PFSK-1 (cell line): ENCODE data around the gene PDZD8.

Experiments
- FOXP2 ChIP-seq: optimal IDR thresholded peaks from 2 replicates; pipeline ENCODE3; 2011; ENCODE audit warnings: borderline replicate concordance, control low read depth, inconsistent platforms; ENCODE audit not compliant: insufficient read depth; ENCODE audit errors: extremely low read length, extremely low read depth
- POLR2AphosphoS5 ChIP-seq: IDR thresholded peaks from 2 replicates; pipeline ENCODE4 v1.6.1; 2012; ENCODE audit warnings: low read depth, mild to moderate bottlenecking, control low read depth, low read length, moderate library complexity
- REST ChIP-seq, 2 experiments: IDR thresholded peaks; 2 replicates each; pipeline versions ENCODE4 v1.6.1 to v1.8.0; 2011 to 2012; ENCODE audit warnings: low read depth in 2 of 2, low read length in 2 of 2, control low read depth in 1 of 2, inconsistent platforms in 1 of 2, mild to moderate bottlenecking in 1 of 2, moderate library complexity in 1 of 2; ENCODE audit not compliant: insufficient read depth in 1 of 2
- SIN3A ChIP-seq: IDR thresholded peaks from 2 replicates; pipeline ENCODE4 v1.6.1; 2012; ENCODE audit warnings: mild to moderate bottlenecking, low read length, moderate library complexity, borderline replicate concordance; ENCODE audit not compliant: insufficient read depth
- TAF1 ChIP-seq: IDR thresholded peaks from 2 replicates; pipeline ENCODE4 v1.6.1; 2012; ENCODE audit warnings: low read length, control low read depth, borderline replicate concordance; ENCODE audit not compliant: insufficient read depth

Gene PDZD8

GRCh38 chr10:117419921-117420320 is 44.7 kb upstream of the PDZD8 start:
- TF ChIP-seq TAF1 (no peak), REST (IDR thresholded peaks at IDR 0.05; ENCODE audit: insufficient read depth in 1 of 2, low read depth in 2 of 2, low read length in 2 of 2) (no peak), FOXP2 (no peak), SIN3A (no peak), POLR2AphosphoS5 (no peak)

- no peak for TF ChIP-seq POLR2AphosphoS5
- no peak for TF ChIP-seq SIN3A
- TF ChIP-seq FOXP2 = no peak
- TF ChIP-seq TAF1 = no peak
- TF ChIP-seq REST (IDR thresholded peaks at IDR 0.05; ENCODE audit: insufficient read depth in 1 of 2, low read depth in 2 of 2, low read length in 2 of 2) = no peak
Measured at GRCh38 chr10:117419159-117419558, 43.9 kb upstream of the PDZD8 start.

- TF ChIP-seq TAF1 (no peak), POLR2AphosphoS5 (no peak), FOXP2 (no peak), REST (IDR thresholded peaks at IDR 0.05; ENCODE audit: insufficient read depth in 1 of 2, low read depth in 2 of 2, low read length in 2 of 2) (no peak), SIN3A (no peak)
Measured at GRCh38 chr10:117418121-117418520, 42.9 kb upstream of the PDZD8 start.

GRCh38 chr10:117417196-117417595 is 42.0 kb upstream of the PDZD8 start:
- no peak for TF ChIP-seq TAF1
- no peak for TF ChIP-seq SIN3A
- no peak for TF ChIP-seq REST (IDR thresholded peaks at IDR 0.05; ENCODE audit: insufficient read depth in 1 of 2, low read depth in 2 of 2, low read length in 2 of 2)
- no peak for TF ChIP-seq POLR2AphosphoS5
- no peak for TF ChIP-seq FOXP2
